ENCODE data around the gene NOL12. TPM values are rescaled to one million over a fixed set of nuclear protein-coding genes. Genes with fewer than 3 reads are reported as not detected.

NOL12 gene
- total RNA-seq, 1 experiment from 2014 or later, result 30.4 TPM

GRCh38 chr22:37638391-37639069 is 47.6 kb upstream of the NOL12 start:
- Histone ChIP-seq H3K4me1 (ENCODE audit: insufficient read depth, low read length) (peaks cover 5% of the 10 kb centered on the region; the same call in 1 of the 2 replicates), H4K5ac (ENCODE audit: insufficient read length, low read depth, low read length) (no peak overlapping the region), H4K8ac (replicated peaks; ENCODE audit: insufficient read length, low read depth, low read length) (no peak overlapping the region), H3K79me1 (ENCODE audit: insufficient read depth, low read depth, low read length, poor library complexity, severe bottlenecking) (no peaks in the 10 kb centered on the region), H3K27me3 (ENCODE audit: insufficient read depth, low read length) (no peaks in the 10 kb centered on the region), H4K91ac (ENCODE audit: insufficient read length, low read depth, low read length) (no peak overlapping the region), H3K23ac (ENCODE audit: insufficient read length, low read depth, low read length) (no peak overlapping the region), H2BK5ac (ENCODE audit: insufficient read length, low read length) (no peak overlapping the region), H3K27ac (ENCODE audit: insufficient read length, low read depth, low read length) (no peak overlapping the region), H3K9me3 (ENCODE audit: control insufficient read depth, low read depth, low read length) (no peaks in the 10 kb centered on the region), H3K18ac (ENCODE audit: insufficient read length, low read depth, low read length) (no peak overlapping the region), H3K56ac (ENCODE audit: insufficient read length, low read depth, low read length) (no peak overlapping the region), H2BK15ac (ENCODE audit: low read depth, low read length) (no peak overlapping the region), H2AFZ (ENCODE audit: low read length) (no peak overlapping the region), H3K4me2 (ENCODE audit: insufficient read depth, insufficient read length, low read length) (peak overlapping the region; percentile 82), H3K79me2 (ENCODE audit: insufficient read depth, low read length) (no peaks in the 10 kb centered on the region), H3K4ac (ENCODE audit: low read depth, low read length) (no peak overlapping the region), H2BK12ac (ENCODE audit: insufficient read length, low read depth, low read length) (no peak overlapping the region), H2BK120ac (ENCODE audit: low read depth, low read length, poor library complexity, severe bottlenecking) (no peak overlapping the region), H3K23me2 (ENCODE audit: insufficient read length, low read depth, low read length, poor library complexity, severe bottlenecking) (peaks cover 8% of the 10 kb centered on the region), H3K9ac (ENCODE audit: extremely low read depth, insufficient read length, low read length) (no peak overlapping the region), H2BK20ac (ENCODE audit: low read depth, low read length, poor library complexity, severe bottlenecking) (no peak overlapping the region), H3T11ph (ENCODE audit: low read length) (no peak overlapping the region), H4K20me1 (ENCODE audit: control insufficient read depth, insufficient read depth, insufficient read length) (no peaks in the 10 kb centered on the region), H2AK5ac (ENCODE audit: insufficient read length, low read length) (no peak overlapping the region), H3K14ac (ENCODE audit: insufficient read depth, low read length) (no peak overlapping the region)
- H3K27ac Mint-ChIP-seq, result peak overlapping the region in 1 of 3 experiments; percentile 70; a peak in 1 of 7 replicates
- no peak for TF ChIP-seq CTCF (conservative IDR thresholded peaks at IDR 0.05)
- H3K36me3 Mint-ChIP-seq (ENCODE audit: insufficient read depth in 1 of 3, low read depth in 3 of 3), result peaks cover 2 to 13% (median 6%) of the 10 kb centered on the region in 3 experiments
- H3K4me1 Mint-ChIP-seq, result peaks cover 33 to 38% of the 10 kb centered on the region in 2 experiments
- DNase-seq, result peak; percentile 45
- H3K27me3 Mint-ChIP-seq (ENCODE audit: low read depth), result no peaks in the 10 kb centered on the region; the same call in 1 of the 2 replicates
- H3K9me3 Mint-ChIP-seq, result no peaks in the 10 kb centered on the region
- WGBS (ENCODE audit: extremely low coverage, insufficient read length, low lambda C conversion rate), result no CpG with 5 or more reads among the region's 11 CpGs
- H3K4me3 Mint-ChIP-seq, result peak overlapping the region; percentile 76 to 91

Measured in H9 (cell line).